GM12872 (cell line): ENCODE data around the gene ENHO.

Experiments
- CTCF ChIP-seq: IDR thresholded peaks from 3 replicates; pipeline ENCODE4 v1.5.1; 2011; ENCODE audit warnings: low read depth, mild to moderate bottlenecking, low read length, moderate library complexity; ENCODE audit not compliant: insufficient read depth

ENHO gene

GRCh38 chr9:34559624-34560455 lies 37.0 kb upstream of the ENHO start:
- TF ChIP-seq CTCF = no peak

- TF ChIP-seq CTCF = no peak
Observed at GRCh38 chr9:34558919-34559623, 36.3 kb upstream of the ENHO start.

GRCh38 chr9:34558364-34558763 lies 35.6 kb upstream of the ENHO start:
- TF ChIP-seq CTCF = no peak

- TF ChIP-seq CTCF = no peak
Observed at GRCh38 chr9:34557426-34558321, 34.9 kb upstream of the ENHO start.

- no peak for TF ChIP-seq CTCF
Observed at GRCh38 chr9:34556949-34557348, 34.2 kb upstream of the ENHO start.

- no peak for TF ChIP-seq CTCF
Observed at GRCh38 chr9:34555936-34556525, 33.2 kb upstream of the ENHO start.
